Duodenal mucosa (tissue), 2 donors: ENCODE data around the gene CFAP300.
A peak's percentile ranks its signal among the peaks of the same experiment; 100 is the strongest.

Experiments
- H3K27ac ChIP-seq: one replicate; pipeline ENCODE4 v1.7.0; 2013; ENCODE audit warnings: low read depth, low read length
- H3K27me3 ChIP-seq, 2 donors: one replicate each; pipeline ENCODE4 v1.7.0; 2013; ENCODE audit warnings: low read length in 2 of 2, control low read depth in 1 of 2; ENCODE audit not compliant: insufficient read depth in 2 of 2, control insufficient read depth in 1 of 2
- H3K36me3 ChIP-seq, 2 donors: one replicate each; pipeline ENCODE4 v1.7.0; 2013; ENCODE audit warnings: low read length in 2 of 2, control low read depth in 1 of 2; ENCODE audit not compliant: insufficient read depth in 2 of 2, control insufficient read depth in 1 of 2
- H3K4me1 ChIP-seq, 2 donors: one replicate each; pipeline ENCODE4 v1.7.0; 2013; ENCODE audit warnings: low read length in 2 of 2, control low read depth in 1 of 2; ENCODE audit not compliant: insufficient read depth in 2 of 2, control insufficient read depth in 1 of 2
- H3K4me3 ChIP-seq, 2 donors: one replicate each; pipeline ENCODE4 v1.7.0; 2013; ENCODE audit warnings: low read length in 2 of 2, low read depth in 1 of 2
- H3K9ac ChIP-seq, 2 donors: one replicate each; pipeline ENCODE4 v1.7.0; 2013; ENCODE audit warnings: low read length in 2 of 2, low read depth in 1 of 2
- H3K9me3 ChIP-seq, 2 donors: one replicate each; pipeline ENCODE4 v1.7.0; 2013; ENCODE audit warnings: low read length in 2 of 2, control low read depth in 1 of 2; ENCODE audit not compliant: control insufficient read depth in 1 of 2

The CFAP300 gene

GRCh38 chr11:102071497-102072472 lies 24.5 kb downstream of the CFAP300 start:
- no peak overlapping the region for H3K4me3 ChIP-seq
- H3K36me3 ChIP-seq, result no peaks in the 10 kb centered on the region
- no peaks in the 10 kb centered on the region for H3K27me3 ChIP-seq
- H3K27ac ChIP-seq, result no peak overlapping the region
- no peaks in the 10 kb centered on the region for H3K4me1 ChIP-seq
- H3K9ac ChIP-seq, result no peak overlapping the region
- peaks cover 6 to 10% of the 10 kb centered on the region in 2 donors for H3K9me3 ChIP-seq

DNA sequence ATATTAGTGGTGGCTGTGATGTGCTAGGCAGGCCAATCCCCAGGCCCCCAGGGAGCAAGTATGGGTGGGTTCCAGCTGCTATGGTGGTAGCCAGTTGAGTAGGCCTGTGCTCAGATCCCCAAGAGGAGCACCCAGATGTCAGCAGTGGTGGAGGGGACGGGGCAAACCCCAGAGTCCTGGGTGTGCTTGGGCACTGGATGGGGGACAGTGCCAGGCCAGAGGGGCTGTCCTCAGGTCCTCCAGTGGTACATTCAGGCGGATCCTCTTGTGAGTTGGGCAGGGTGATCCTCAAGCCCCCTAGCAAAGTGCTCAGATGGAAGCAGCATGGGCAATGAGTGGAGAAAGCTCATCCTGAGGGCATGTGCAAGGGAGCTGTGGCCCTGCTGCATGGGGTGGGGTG lies 26.0 kb downstream of the CFAP300 start:
- H3K9ac ChIP-seq, result no peak overlapping the region
- no peak overlapping the region for H3K27ac ChIP-seq
- no peak overlapping the region for H3K4me3 ChIP-seq
- no peaks in the 10 kb centered on the region for H3K4me1 ChIP-seq
- H3K27me3 ChIP-seq, result no peaks in the 10 kb centered on the region
- no peaks in the 10 kb centered on the region for H3K36me3 ChIP-seq
- peaks cover 6 to 10% of the 10 kb centered on the region in 2 donors for H3K9me3 ChIP-seq

GRCh38 chr11:102079625-102080024 lies 32.4 kb downstream of the CFAP300 start:
- Histone ChIP-seq H3K27ac (no peak overlapping the region), H3K9me3 (no peaks in the 10 kb centered on the region), H3K4me3 (no peak overlapping the region), H3K27me3 (no peaks in the 10 kb centered on the region), H3K4me1 (no peaks in the 10 kb centered on the region), H3K36me3 (no peaks in the 10 kb centered on the region), H3K9ac (no peak overlapping the region)

DNA sequence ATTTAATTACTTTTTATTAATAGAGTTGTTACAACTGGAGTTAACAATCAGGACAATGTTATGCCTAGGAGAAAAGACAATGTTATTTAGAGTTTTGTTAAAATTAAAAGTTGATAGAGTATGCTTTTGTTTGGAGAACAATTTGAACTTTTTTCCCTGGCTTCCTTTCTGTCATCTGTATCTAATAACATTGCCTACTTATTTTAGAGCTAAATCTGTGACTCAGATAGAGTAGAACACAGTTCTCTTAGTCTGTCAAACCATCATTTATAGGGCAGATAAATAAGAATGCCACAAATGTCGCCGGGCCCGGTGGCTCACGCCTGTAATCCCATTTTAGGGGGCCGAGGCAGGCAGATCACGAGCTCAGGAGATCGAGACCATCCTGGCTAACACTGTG lies 34.1 kb downstream of the CFAP300 start:
- Histone ChIP-seq H3K27ac (no peak overlapping the region), H3K9me3 (no peaks in the 10 kb centered on the region), H3K9ac (no peak overlapping the region), H3K4me3 (no peak overlapping the region), H3K4me1 (no peaks in the 10 kb centered on the region), H3K27me3 (no peaks in the 10 kb centered on the region), H3K36me3 (no peaks in the 10 kb centered on the region)

- Histone ChIP-seq H3K27ac (no peak overlapping the region), H3K9me3 (no peaks in the 10 kb centered on the region), H3K4me3 (no peak overlapping the region), H3K4me1 (no peaks in the 10 kb centered on the region), H3K9ac (no peak overlapping the region), H3K27me3 (no peaks in the 10 kb centered on the region), H3K36me3 (no peaks in the 10 kb centered on the region)
Measured at GRCh38 chr11:102085864-102086551, 38.8 kb downstream of the CFAP300 start.

DNA sequence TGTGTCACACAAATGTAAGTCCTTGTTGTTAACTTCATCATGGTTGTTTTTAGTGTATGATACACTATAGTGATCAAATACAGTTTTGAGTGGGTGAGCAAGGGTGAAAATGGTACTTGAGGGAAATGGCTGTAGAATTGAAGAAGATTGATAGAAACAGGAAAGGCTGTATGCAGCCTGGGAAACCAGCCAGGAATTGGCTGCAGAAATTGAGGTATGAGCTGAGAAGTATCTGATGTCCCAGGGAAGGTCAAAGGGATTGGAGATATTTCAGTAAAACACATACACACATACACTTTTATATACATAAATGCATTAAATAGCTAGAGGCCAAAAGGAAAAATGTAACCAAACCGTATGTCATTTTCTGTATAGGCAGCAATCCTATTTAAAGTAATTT lies 49.9 kb downstream of the CFAP300 start:
- H3K4me3 ChIP-seq, result no peak overlapping the region
- no peaks in the 10 kb centered on the region for H3K9me3 ChIP-seq
- no peak overlapping the region for H3K27ac ChIP-seq
- no peaks in the 10 kb centered on the region for H3K4me1 ChIP-seq
- no peak overlapping the region for H3K9ac ChIP-seq
- no peaks in the 10 kb centered on the region for H3K27me3 ChIP-seq
- no peaks in the 10 kb centered on the region for H3K36me3 ChIP-seq

DNA sequence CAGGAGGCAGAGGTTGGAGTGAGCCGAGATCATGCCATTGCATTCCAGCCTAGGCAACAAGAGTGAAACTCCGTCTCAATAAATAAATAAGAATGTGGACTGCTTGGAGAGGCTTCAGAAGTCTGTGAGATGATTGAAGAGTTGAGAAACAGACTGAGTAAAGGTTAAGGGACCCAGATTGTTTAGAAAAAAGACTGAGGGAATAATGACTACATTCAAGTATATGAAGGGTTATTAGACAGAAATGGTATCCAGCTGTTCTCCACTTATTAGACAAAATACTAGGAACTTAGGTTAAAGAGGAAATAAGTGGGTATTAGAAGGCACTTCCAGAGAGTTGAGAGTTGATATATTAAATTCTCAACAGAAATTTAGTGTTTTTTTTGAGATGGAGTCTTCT lies 52.5 kb downstream of the CFAP300 start:
- H3K4me1 ChIP-seq, result no peaks in the 10 kb centered on the region
- H3K27me3 ChIP-seq, result no peaks in the 10 kb centered on the region
- no peak overlapping the region for H3K27ac ChIP-seq
- H3K4me3 ChIP-seq, result no peak overlapping the region
- H3K9ac ChIP-seq, result no peak overlapping the region
- H3K9me3 ChIP-seq, result no peaks in the 10 kb centered on the region
- no peaks in the 10 kb centered on the region for H3K36me3 ChIP-seq

GRCh38 chr11:102108734-102109440 lies 61.6 kb downstream of the CFAP300 start:
- Histone ChIP-seq H3K27me3 (no peaks in the 10 kb centered on the region), H3K9ac (no peak overlapping the region), H3K4me1 (peaks cover 0 to 7% of the 10 kb centered on the region in 2 donors), H3K4me3 (no peak overlapping the region), H3K36me3 (no peaks in the 10 kb centered on the region), H3K9me3 (no peaks in the 10 kb centered on the region), H3K27ac (no peak overlapping the region)

GRCh38 chr11:102109896-102110760 lies 62.9 kb downstream of the CFAP300 start, which contains the start of gene YAP1:
TSS of gene YAP1 (plus strand) at chr11:102110447. CDS start at chr11:102110849, 402 bp downstream.
- Histone ChIP-seq H3K27me3 (no peaks in the 10 kb centered on the region), H3K36me3 (no peaks in the 10 kb centered on the region), H3K4me3 (peak within 1 kb of the TSS; percentile 80 to 85), H3K9ac (peak within 1 kb of the TSS; percentile 78 to 90), H3K9me3 (no peaks in the 10 kb centered on the region), H3K27ac (peak within 1 kb of the TSS; percentile 93), H3K4me1 (peaks cover under 1 to 7% of the 10 kb centered on the region in 2 donors)
